HG03457 (cell line): ENCODE data around the gene FLT4.
"Not testable (repeated sequence)": the region's sequence is repeated elsewhere in the genome, so short reads cannot be mapped to it uniquely, and the experiment has no call there.

Source experiments
- ATAC-seq: cut with Tn5 transposase; IDR thresholded peaks from one replicate; pipeline ENCODE4 v1.9.1; 2021; ENCODE audit warnings: moderate number of reproducible peaks; ENCODE audit not compliant: unreplicated experiment

The FLT4 gene

DNA sequence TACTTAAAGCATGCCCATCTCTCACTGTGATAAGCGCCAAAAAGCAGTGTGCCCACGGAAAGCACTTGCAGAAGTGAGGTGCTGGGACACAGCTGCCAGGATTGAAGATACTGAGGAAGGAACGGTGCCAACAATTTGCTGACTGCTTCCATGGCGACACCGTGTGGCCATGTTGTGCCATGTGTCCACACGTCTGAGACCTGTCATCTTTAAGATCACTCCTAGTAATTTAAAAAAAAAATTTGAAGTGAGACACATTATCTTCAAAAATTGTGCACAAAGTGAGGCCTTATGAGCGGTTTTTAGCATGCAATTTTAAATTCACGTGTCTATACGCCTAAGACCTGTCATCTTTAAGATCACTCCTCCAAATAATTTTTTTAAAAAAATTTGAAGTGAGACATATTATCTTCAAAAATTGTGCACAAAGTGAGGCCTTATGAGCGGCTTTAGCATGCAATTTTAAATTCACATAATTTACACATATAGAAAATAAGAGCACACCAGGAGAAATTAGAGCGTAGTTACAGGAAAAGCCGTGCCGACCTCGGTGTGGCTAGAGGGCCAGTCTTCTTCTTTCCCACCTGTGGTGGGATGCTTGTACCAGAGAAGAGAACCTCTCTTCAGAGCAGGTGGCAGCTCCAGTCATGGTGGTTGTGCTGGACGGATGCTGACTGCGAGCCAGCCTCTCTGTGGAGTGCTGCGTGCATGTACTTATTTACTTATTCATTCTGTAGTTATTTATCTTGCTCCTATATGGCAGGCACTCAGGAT lies 21.4 kb upstream of the FLT4 start:
- ATAC-seq, result no peak

- ATAC-seq, result no peak
These were observed 20.8 kb upstream of the FLT4 start for GRCh38 chr5:180670157-180670556.

DNA sequence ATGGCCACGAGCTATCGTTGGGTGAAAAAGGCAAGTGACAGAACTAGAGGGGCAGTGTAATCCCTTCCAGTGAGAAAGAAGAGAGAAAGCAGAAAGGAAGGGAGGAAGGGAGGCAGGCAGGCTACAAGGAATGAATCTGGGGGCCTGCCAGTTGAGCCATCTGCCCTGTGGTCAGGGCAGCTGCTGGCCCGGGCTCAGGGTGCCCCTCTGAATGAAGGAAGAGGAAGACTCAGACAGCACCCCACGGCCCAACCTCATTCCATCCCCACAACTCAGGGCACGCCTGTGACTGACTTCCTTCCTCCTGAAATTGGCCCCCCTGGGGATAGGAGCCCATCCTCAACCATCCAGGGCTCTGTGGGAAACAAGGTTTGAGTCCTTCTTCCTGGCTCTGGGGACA lies 20.3 kb upstream of the FLT4 start:
- no peak for ATAC-seq

- no peak for ATAC-seq
These were observed 19.6 kb upstream of the FLT4 start for GRCh38 chr5:180668835-180669596.

DNA sequence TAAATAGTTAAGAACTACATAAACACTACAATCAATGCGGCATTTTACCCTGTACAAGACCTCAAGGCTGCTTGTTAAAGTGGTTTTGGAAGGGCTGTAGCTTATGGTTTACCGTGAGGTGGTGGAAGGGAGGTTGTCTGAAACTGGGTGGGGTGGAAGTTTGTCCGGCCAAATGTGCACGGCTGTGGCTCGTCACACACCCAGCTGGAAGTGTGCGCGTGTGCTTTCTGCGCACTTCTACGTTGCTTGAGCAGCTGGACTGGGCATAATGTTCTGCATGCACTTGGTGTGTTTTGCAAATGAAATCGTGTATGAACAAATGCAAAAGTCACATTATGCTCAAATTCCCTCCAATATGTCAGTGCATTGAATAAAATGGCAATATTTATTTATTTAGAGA lies 17.4 kb upstream of the FLT4 start:
- ATAC-seq, result no peak

DNA sequence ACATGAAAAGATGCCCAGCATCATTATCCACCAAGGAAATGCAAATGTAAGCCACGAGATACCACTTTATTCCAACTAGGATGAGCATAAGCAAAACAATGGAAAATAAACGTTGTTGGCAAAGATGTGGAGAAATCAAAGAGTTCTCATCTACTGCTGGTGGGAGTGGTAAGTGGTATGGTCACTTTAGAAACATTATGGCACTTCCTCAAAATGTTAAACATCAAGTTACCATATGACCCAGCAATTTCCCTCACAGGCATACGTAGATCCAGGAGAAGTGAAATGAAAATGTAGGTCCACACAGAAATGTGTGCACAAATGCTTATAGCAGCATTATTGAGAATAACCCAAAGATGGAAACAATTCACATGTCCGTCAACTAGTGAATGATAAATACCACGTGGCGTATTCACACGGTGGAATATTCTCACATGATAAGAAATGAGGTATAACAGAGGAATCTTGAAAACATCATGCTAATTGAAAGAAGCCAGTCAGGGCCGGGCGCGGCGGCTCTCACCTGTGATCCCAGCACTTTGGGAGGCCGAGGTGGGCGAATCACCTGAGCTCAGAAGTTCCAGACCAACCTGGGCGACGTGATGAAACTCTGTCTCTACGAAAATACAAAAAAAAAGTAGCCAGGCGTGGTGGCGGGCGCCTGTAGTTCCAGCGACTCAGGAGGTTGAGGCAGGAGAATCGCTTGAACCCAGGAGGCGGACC lies 16.4 kb upstream of the FLT4 start:
- no peak for ATAC-seq

GRCh38 chr5:180658774-180659564 lies 9.6 kb upstream of the FLT4 start:
- ATAC-seq, result no peak

- not testable (repeated sequence) for ATAC-seq
These were observed 5.8 kb upstream of the FLT4 start for GRCh38 chr5:180655243-180655642.

DNA sequence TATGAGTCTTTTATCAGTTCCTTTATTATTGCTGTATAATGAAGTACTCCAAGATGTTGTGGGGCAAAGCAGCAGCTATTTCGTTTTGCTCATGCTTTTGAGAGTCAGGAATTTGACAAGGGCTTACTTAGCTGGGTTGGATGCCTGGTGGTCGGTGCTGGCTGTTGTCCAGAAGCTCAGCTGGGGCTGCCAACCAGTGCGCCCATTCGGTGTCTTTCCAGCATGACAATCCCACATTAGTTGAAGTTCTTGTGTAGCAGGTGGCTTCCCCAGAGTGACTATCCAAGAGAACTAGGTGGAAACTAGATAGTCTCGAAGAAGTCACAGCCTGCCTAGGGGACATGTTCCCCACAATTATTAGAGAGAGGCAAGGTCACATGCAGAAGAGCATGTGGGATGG lies 3.4 kb upstream of the FLT4 start:
- ATAC-seq, result no peak

DNA sequence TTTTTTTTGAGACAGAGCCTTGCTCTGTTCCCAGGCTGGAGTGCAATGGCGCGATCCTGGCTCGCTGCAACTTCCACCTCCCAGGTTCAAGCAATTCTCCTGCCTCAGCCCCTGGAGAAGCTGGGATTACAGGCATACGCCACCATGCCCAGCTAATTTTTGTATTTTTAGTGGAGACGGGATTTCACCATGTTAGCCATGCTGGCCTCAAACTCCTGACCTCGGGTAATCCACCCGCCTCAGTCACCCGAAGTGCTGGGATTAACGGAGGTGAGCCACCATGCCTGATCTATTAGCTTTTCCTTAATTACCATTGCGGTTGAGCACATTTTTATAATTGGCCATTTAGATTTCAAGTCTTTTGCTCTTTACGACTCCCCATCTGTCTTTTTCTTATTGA lies 2.9 kb upstream of the FLT4 start:
- ATAC-seq, result no peak

- ATAC-seq, result no peak
These were observed 623 bp downstream of the FLT4 start for GRCh38 chr5:180648658-180649296.

GRCh38 chr5:180647941-180648500 lies 1.4 kb downstream of the FLT4 start:
- no peak for ATAC-seq

DNA sequence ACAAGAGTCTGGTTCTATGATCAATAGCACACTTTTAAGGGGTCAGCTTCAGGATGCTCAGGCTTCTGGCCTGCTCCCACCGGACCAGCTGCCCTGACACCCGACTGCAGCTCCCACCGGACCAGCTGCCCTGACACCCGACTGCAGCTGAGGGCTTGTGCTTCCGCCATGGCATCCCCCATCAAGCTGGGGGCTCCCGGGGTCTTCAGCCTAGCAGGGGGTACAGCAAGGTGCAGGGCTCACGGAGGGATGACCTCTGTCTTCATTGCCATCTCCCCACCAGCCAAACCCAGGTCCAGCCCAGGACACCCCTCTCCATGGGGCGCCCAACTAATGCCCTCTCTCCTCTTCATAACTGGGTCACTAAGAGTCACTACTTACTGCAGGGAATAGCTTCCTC lies 1.9 kb downstream of the FLT4 start:
- ATAC-seq, result no peak

DNA sequence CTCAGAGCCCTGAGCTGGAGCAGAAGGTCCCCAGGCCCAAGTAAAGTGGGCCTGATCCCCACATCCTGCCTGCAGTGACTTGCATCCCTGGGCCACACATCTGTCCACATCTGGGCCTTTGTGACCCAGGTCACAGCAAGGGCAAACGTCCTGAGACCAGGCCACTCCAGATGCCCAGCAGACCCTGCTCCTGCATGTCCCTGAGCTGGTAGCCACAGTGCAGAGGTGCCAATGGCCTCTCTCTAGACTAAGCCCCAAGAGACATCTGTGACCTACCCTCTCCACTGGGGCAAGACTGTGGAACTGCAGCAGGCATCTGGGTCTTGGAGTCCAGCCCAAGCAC lies 2.5 kb downstream of the FLT4 start:
- no peak for ATAC-seq

GRCh38 chr5:180646289-180646962 lies 3.0 kb downstream of the FLT4 start:
- no peak for ATAC-seq

GRCh38 chr5:180645274-180646204 lies 3.9 kb downstream of the FLT4 start:
- ATAC-seq, result no peak

GRCh38 chr5:180644825-180645273 lies 4.6 kb downstream of the FLT4 start:
- no peak for ATAC-seq

DNA sequence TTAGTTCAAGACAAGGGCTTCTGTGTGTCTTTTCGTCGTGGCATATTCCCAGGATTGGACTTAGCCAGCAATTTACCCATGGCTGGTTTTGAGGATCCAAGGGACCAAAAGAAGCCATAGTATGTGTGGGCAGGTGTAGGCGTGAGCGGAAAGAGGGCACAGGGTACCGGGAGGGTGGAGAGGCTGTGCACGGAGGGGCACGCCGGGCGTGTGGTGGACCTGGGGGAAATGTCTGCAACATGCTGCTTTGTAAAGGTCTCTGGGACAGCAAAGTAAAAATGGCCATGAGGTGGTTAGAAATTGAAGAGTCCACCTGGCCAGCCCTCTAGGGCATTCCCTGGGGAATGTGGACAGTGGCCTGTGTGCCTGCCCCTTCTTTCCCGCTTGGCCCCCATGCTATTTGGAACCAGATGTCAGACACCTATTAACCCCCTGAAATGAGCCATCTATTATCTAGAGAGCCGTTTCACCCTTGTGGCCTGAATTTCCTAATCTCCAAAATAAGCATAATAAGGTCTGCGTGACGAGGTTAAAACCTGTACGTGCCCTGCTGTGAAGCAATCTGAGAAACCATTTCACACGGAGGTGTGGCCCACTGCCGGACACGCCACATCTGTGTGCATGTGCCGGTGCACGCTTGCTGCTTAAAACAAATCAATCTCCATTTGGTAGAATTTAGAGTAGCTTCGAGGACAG lies 5.1 kb downstream of the FLT4 start:
- ATAC-seq, result no peak
